ENCODE measurements around the gene TAF13.
A peak's percentile ranks its signal among the peaks of the same experiment; 100 is the strongest.
"Not testable (repeated sequence)": the region's sequence is repeated elsewhere in the genome, so short reads cannot be mapped to it uniquely, and the experiment has no call there.

Gene TAF13

DNA sequence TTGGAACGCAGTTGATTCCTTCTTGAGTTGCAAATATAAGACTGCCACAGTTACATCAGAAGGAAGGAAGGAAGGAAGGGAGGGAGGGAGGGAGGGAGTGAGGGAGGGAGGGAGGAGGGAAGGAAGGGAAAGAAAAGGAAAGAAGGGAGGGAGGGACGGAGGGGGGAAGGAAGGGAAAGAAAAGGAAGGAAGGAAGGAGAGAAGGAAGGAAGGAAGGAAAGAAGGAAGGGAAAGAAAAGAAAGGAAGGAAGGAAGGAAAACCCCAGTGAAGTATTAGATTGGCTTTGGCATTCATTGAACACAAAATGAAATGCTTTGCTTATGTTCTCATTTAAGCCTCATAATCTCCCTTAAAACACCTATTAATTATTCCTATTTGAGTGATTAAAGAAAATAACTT is 27.5 kb downstream of the TAF13 start:
- DNase-seq (ENCODE audit: low read depth in 2 of 3, low spot score in 2 of 3), result no peak

DNA sequence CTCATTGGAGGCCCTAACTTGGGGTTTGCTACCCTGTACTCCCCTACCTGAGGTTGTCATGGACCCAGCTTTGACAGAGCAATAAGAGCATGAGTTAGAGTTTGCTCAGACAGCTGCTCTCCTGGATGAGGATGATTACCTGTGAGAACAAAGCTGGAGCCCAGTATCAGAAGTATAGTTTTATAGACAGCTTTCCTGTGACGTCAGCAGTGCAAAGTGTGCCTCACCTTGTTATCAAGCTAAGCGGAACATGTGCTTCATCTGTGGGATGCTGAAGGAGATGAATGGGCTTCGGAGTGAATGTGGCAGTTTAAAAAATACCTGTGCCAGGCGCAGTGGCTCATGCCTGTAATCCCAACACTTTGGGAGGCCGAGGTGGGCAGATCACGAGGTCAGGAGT is 28.5 kb downstream of the TAF13 start:
- DNase-seq (ENCODE audit: low read depth in 2 of 3, low spot score in 2 of 3), result no peak

DNA sequence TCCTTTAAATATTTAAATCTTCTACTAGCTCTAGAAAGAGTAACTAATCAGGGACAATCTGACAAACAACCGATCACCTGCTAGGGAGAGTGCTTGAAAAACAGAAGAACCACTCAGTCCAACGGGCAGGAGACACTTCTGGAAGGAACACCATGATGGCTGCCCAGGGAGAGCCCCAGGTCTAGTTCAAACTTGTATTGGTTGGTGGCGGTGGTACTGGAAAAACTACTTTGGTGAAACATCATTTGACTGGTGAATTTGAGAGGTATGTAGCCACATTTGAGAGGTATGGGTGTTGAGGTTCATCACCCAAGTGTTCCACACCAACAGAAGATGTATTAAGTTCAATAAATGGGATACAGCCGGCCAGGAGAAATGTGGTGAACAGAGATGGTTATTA is 29.1 kb downstream of the TAF13 start:
- no peak for DNase-seq (ENCODE audit: low read depth in 2 of 3, low spot score in 2 of 3)

DNA sequence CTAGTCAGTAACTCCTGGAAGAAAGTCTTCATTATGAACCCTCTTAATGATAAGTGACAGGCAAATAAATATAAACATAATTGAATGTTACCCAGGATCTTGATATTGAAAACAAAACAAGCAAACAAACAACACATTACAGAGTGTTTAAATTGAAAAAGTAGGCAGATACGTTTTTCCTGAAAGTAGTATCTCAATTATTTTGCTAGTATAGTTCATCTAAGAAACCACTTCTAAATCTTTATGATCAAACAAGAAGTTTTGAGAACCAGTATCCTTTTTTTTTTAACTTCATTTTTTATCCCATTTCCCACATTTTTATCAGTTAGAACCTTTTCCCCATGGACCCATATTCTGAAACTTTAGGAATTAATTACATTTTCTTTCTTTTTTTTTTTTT is 30.2 kb downstream of the TAF13 start:
- DNase-seq (ENCODE audit: low read depth in 2 of 3, low spot score in 2 of 3), result no peak

DNA sequence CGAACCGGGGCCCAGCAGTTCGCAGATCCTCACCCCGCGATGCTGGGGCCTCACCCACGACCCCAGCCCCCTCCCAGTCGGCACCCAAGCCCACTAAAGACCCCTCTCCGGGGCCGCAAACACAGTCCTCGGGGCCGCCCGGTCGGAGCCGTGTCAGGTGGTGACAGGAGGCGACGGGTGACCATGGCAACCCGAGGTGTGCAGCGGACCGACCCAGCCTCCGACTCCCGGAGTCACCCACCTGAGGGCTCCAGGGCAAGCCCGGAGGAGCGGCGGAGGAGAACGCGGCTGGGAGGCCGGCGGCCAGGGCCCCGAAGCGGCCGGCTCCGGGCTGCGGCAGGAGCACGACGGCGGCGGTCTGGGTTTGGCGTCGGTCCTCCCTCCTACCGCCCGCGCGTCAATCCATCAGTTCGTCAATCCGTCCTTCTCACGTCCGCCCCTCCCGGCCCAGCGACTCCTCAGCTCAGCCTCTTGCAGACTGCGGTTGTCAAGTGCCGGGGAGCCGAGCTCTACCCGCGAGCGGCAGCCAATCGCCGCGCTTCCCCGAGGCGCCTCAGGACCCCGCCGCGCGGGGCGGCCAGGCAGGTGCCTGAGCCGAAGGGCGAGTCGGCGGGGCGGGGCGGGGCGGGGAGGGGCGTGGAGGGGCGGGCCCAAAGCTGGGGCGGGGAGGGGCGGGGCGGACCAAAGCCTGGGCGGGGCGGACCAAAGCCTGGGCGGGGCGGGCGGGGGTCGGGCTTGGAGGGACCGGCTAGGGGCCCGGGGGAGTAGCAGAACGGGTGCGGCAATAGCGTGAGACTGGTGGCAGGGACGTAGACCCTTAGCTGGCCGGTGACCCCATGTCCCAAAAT is 34.0 kb downstream of the TAF13 start, which contains the start of gene WDR47:
Gene WDR47 (minus strand): TSS at position 482 of the 848 bp plus-strand sequence. CDS start 18,590 bp downstream, outside the sequence.
- DNase-seq (ENCODE audit: low read depth in 2 of 3, low spot score in 2 of 3), result peak; percentile 75 to 90 (median 87)

DNA sequence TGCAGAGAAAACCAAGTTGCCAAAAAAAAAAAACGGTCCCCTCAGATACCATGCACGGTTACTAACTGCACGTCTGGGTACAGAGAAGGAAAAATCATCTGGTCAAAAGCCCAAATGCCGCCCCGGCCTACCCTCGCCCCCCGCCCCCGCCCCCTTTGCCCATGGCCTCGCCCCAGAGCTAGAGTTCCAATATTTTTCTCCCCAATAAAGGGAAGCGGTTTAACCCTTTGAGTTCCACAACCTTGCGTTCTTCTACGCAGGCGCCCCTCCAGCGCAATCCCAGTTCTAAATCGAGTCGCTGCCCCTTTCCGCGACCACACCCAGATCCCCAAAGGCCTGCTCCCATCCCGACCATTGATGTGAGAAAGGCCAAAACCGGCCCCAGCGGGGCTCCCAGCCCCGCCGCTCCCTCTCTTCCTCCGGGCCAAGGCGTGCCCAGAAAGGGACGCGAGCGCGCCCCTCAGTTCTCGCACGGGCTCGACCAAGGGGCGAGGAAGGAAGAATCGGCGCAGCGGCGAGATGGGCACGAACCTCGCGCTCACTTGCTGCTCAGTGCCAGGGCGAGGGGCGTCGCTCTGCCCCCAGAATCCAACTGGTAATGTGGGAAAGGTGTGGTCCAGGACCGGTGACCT is 34.7 kb downstream of the TAF13 start:
- DNase-seq (ENCODE audit: low read depth in 2 of 3, low spot score in 2 of 3), result peak in 1 of 3 experiments; percentile 4

DNA sequence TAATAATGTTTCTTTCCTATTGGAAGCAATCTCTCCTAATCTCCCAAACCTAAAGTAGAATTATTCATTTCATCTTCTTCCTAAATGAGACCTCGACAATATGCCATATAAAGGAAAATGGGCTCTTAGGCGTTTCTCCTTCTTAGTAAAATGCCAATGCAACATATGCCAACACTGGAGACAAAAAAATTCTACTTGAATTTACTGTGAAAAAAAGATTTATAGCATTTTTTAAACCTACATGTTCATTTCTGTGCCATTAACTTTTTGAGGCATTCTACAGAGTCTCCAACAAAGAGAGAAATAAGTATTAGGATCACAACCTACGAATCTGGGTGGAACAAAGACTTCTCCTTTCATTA is 35.2 kb downstream of the TAF13 start:
- DNase-seq (ENCODE audit: low read depth in 2 of 3, low spot score in 2 of 3), result no peak

DNA sequence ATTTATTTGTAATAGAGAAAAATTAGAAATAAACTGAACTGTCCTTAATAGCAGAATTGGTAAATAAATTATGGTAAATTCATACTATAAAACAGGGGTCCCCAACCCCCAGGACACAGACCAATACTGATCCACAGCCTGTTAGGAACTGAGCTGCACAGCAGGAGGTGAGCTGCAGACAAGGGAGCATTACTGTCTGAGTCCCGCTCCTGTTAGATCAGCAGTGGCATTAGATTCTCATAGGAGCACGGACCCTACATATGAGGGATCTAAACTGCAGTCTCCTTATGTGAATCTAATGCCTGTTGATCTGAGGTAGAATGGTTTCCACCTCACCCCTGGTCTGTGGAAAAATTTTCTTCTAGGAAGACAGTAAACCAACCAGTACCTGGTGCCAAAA is 41.4 kb downstream of the TAF13 start:
- no peak for DNase-seq (ENCODE audit: low read depth in 2 of 3, low spot score in 2 of 3)

DNA sequence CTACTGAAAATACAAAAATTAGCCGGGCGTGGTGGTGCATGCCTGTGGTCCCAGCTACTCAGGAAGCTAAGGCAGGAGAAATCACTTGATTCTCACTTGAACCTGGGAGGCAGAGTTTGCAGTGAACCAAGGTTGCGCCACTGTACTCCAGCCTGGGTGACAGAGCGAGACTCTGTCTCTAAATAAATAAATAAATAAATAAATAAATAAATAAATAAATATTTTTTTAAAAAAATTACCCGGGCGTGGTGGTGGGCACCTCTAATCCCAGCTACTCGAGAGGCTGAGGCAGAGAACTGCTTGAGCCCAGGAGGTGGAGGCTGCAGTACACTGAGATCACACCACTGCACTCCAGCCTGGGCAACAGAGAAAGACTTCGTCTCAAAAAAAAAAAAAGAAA is 46.3 kb downstream of the TAF13 start:
- not testable (repeated sequence) for DNase-seq (ENCODE audit: low read depth in 2 of 3, low spot score in 2 of 3)

DNA sequence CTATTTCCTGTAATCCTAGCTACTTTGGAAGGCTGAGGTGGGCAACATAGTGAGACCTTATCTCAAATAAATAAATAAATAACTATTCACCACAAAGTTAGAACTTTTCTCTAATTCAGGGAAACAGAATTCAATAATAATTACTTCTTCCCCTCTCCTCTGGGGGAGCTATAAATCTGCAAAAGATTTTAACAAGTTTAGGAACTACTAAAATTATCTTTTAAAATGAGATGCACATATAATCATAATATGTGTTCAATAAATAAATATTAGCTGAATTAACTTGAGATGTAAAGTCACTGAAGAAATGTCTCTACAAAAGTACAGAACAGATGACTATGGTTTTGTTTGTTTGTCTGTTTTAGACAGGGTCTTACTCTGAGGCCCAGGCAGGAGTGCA is 48.0 kb downstream of the TAF13 start:
- DNase-seq (ENCODE audit: low read depth in 2 of 3, low spot score in 2 of 3), result no peak

DNA sequence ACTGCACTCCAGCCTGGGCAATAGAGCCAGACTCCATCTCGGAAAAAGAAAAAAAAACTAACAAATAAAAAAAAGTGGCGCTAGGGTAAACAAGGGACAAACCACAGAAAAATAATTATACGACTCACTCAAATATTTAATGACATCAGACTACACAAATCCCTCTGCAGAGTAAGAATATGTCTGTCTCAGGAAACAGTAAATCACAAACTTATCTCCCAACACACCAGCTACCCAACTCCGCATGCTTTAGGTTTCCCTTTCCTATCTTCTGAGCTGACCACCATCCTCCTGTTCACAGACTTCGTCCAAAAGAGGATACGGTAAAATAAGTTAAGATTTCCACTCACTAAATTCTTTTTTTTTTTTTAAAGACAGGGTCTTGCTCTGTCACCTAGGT is 50.1 kb downstream of the TAF13 start:
- DNase-seq (ENCODE audit: low read depth in 2 of 3, low spot score in 2 of 3), result no peak

DNA sequence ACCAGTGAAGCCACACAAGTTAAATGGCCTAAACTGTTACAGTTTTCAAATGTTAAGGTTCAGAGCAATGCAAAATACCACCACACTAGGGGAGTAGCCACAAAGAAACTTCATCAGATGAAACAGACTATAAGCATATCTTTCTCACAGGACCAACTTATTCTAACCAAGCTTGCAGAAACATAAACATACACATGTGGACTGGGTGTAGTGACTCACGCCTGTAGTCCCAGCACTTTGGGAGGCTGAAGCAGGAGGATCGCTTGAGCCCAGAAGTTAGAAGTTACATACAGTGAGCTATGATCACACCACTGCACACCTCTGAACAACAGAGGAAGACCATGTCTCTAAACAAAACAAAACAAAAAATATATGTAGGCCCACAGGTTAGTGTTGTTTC is 51.2 kb downstream of the TAF13 start:
- no peak for DNase-seq (ENCODE audit: low read depth in 2 of 3, low spot score in 2 of 3)

DNA sequence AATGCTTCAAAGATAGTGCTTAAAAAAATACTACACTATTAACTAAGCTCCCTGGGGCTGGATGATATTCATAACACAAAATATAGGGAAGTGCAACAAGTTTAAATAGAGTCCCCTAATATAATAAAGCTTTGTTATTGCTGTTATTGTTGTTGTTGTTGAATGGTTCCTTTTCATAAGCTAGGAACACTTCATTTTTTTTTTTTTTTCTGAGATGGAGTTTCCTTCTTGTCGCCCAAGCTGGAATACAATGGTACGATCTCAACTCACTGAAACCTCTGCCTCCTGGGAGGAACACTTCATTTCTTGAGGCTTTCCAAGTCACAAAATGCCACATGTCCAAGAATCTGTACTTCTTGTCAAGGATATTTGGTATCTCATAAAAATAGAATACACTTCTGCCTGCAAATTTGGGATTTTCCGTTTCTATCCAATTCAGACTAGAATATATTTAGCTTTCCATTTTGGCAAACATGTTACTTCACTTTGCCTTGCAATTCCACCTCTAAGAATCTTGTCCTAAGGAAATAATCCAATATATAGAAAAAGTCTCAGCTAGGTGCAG is 55.0 kb downstream of the TAF13 start:
- no peak for DNase-seq (ENCODE audit: low read depth in 2 of 3, low spot score in 2 of 3)

DNA sequence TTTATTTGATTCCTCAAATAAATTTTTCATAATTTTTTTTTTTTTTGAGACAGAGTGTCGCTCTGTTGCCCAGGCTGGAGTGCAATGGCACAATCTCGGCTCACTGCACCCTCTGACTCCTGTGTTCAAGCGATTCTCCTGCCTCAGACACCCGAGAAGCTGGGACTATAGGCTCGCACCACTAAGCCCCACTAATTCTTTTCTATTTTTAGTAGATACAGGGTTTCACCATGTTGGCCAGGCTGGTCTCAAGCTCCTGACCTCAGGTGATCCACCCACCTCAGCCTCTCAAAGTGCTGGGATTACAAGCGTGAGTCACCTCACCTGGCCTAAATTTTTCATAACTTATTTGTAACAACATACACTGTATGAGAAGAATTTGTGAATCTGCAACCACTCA is 58.1 kb downstream of the TAF13 start:
- not testable (repeated sequence) for DNase-seq (ENCODE audit: low read depth in 2 of 3, low spot score in 2 of 3)

DNA sequence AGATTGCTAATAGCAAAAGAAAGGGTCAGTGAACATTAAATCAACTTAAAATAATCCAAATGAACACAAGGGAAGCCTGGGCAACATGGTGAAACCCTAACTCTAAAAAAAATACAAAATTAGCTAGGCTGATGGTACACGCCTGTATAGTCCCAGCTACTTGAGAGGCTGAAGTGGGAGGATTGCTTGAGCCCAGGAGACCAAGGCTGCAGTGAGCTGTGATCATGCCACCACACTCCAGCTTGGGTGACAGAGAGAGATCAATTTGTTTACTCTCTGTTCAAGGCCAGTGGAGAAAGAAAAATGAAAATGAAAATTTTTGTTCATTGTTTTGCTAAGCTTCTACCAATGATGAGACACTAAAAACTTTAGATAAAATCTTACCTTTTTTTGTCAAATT is 58.7 kb downstream of the TAF13 start:
- DNase-seq (ENCODE audit: low read depth in 2 of 3, low spot score in 2 of 3), result no peak
